HG02852 (cell line): ENCODE results near the gene MFNG.

Source experiments
- ATAC-seq: cut with Tn5 transposase; IDR thresholded peaks from one replicate; pipeline ENCODE4 v1.9.1; 2021; ENCODE audit warnings: mild to moderate bottlenecking, moderate library complexity; ENCODE audit not compliant: unreplicated experiment

The MFNG gene

DNA sequence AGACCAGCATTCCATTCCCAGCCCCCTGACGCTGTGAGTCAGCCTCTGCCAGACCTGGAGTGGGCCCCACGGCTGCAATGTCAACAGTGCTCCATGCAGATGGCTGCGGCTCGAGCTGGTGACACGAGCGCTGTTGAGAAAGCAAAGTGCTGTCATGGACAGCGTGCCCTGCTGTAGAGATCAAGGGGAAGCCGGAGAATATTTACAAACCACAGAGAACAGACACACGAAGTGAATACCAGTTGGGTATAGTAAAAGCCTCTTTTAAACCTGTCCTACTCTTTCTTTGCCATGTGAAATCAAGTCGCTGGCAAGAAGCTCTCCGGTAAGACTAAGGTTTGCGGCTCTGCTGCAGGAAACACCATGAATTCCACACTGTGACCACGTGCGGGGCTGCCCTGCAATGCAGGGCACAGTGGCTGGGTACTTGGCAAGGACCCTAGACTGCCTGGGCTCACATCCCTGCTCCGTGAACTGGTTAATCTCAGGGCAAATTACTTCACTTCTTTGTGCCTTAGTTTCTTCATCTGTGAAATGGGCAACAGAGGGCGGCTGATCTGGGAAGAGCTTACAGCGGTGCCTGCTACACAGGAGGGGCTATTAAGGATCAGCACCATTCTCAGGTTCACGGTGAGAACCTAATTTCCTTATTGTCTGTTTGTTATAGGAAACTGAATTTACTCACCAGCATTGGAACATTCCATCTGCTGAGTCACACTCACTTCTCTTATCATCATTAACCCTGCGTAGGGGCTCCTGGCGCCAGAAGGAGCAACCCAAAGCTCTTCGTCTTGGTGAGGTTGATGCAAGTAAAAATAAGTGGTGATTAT lies 31.1 kb downstream of the MFNG start:
- no peak for ATAC-seq

DNA sequence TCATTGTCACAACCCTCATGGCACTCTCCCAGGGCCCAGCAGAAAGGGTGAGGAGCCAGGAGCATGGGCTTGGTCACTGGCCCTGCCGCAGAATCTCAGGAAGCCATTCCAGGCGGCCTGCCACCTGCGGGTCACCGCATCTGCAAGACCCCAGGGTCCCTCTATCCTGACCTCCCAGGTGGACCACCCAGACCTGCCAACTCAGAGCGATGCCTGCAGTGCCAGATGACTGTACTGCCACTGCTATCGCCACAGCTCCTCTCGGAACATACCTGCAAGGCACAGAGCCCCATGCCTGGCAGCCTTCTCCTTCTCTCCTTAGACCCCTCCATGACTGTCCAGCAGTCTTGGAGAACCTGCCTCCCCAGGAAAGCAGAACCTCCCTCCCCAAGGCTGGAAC lies 32.5 kb downstream of the MFNG start:
- ATAC-seq, result no peak

DNA sequence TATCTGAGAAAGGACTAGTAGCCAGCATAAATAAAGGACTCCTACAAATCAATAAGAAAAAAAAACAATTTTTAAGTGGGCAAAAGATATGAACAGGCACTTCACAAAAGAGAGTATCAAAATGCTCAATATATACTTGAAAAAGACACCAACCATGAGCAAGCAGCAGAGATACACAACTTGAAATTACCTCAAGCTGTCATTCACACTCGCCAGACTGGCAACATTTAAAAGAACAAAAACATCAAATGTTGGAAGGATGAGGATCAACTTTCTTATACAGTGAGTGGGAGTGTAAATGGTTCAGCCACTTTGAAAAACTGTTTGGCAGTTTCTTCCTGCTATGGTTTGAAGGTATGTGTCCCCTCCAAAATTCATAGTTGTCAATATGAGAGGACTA lies 35.0 kb downstream of the MFNG start:
- no peak for ATAC-seq

DNA sequence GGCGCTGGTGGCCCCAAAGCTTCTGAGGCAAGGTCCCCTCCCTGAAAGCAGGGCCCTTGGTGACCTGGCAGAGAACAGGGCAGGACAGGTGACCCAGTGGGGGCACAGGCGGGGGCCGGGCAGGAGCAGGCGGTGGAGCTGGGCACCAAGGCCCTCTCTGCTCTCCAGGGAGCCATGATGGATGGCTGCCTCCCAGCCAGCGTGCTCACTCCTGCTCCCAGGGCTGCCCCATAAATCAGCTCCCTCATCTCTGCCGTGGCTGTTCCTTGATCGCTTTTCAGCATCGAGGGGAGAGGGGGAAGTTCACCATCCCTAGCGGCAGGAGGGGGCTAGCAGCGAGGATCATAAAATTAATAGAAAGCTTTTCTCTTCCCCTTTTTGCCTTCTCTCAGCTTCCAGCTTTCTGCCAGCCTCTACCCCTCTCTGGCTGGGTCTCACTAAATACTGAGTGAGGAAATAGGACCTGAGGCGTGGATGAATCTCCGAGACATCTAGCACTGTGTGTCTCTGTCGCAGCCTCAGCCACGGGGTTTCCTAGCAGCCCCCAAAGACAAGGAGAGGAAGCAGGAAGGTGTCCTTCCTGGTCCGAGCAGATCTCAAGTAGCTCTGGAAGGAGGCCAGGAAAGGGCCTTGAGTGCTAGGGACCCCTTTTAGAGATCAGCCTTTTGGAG lies 36.7 kb downstream of the MFNG start:
- ATAC-seq, result no peak

DNA sequence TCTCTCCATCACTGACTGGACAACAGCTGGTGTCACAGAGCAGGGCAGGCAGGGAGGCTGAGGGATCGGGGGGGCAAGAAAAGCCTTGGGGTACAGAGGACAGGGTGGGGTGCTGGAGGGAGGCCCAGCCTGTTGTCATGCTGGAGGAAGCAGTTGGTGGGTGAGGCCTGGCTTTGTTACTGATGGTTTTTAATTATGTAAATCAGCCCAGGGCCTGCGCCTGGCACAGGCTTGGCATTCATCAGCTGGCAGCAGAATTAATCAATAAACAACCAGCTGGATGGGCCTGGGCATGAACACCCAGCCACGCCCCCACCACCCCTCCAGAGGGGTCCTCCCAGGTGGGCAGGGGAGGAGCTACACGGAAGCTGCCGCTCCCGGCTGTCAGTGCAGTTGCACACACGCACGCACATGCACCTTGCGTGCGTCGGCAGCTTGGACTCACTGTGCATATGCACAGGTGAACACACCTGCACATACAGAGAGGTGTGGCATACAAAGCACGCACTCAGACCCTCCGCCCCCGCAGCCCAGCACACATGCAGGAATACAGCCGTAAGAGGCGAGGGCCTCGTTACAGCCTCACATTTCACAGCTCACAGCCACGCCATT lies 37.6 kb downstream of the MFNG start:
- no peak for ATAC-seq

DNA sequence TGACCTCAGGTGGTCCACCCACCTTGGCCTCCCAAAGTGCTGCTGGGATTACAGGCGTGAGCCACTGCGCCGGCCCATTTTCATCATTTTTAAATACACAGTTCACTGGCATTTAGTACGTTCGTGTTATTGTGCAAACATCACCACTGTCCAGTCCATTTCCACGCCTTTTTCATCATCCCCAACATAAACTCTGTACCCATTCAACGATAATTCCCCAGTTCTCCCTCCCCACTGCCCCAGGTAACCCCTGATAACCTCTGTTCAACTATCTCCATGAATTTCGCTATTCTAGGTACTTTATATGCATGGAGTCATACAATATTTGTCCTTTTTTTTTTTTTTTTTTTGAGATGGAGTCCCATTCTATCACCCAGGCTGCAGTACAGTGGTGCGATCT lies 40.7 kb downstream of the MFNG start:
- no peak for ATAC-seq

DNA sequence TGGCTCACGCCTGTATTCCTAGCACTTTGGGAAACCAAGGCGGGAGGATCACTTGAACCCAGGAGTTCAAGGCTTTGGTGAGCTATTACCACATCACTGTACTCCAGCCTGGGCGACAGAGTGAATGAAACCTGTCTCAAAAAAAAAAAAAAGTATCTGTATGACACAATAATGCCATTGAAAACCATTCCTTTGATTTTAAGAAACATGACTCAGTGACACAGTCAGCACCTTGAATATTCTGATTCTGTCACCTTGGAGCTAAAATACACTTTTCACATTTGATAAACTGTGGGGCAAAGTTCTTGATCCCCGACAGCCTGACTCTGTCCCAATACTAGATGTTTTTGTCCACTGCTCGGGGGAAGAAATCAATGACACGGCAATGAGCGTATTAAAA lies 42.2 kb downstream of the MFNG start:
- ATAC-seq, result no peak

DNA sequence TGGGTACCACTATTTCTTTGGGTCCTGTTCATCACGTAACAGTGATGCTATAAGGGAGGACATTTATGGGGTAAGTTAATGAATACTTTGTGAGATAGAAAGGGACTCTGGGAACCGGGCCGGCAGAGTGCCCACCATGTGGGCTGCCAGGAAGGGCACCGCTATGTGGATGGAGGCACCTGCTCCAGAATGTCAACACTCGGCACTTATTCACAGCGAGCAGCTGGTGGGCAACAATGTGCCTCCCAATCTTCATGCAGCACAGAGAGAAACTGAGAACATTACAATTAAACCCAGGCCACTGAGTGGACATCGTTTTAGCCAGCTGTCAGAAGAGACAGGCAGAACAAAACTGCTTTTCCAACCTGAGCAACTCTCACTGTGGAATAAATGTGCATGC lies 43.1 kb downstream of the MFNG start:
- no peak for ATAC-seq

DNA sequence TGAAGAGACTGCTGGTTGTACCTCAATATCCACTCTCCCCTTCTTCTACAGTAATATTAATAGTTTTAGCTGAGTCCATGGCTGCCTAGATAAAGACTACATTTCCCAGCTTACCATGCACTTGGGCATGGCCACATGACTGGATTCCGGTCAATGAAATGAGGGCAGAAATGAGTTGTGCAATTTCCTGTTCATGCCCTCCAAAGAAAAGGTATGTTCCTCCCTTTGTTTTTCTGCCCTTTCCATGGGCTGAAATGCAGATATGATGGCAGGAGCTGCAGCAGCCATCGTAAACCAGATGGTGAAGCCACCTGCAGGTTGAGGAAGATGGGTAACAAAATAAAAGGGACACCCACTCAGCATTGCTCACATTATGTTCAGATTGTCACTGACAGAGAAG lies 43.6 kb downstream of the MFNG start:
- no peak for ATAC-seq

DNA sequence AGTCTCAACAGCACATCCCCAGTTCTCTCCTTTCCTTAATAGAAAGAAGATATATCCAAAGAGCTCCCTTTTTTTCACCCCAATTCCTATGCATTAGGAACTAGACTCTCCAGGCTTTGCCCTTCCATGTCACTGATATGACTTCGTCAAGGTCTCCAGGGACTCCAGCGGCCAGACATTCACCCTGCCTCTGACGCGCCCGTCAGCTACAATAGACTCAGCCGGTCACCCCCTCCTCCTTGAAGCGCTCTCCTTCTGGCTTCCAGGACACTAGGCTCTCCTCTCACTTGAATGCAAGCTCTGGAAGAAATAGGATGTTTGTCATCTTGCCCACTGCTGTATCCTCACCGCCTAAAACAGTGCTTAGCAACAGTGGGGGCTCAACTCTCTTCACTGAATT lies 44.0 kb downstream of the MFNG start:
- no peak for ATAC-seq

DNA sequence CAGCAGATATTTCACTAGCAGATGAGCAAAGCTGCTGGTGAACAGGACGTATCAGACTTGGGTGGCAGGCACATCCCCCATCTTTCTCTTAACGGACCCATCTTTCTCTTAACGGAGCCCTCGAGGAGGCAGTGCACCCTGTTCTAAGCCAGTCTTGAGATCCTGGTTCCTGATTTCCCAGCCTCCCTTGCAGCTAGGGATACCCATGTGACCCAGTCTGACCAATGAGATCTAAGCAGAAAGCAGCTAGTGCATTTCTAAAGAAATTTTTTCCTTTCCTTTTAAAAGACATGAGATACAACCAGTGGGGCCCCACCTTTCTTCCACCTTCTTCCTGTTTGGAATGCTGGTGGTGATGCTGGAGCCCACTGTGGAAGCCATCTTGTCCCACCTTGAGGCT lies 45.3 kb downstream of the MFNG start:
- ATAC-seq, result no peak

DNA sequence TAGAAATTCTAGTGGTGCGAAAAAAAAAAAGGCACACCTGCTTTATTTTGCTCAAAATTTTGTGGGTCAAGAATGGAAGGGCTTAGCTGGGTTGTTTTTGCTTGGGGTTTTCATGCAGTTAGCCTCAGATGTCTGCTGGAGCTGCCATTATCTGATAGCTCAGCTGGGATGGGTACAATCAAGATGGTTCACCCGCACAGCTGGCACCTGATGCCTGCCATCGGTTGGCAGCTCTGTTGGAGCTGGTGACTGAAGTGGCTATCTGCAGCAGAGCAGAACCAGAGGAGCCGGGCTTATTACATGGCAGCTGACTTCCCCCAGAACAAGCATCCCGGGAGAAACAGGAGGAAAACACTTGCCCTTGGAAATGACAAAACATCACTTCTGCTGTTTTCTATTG lies 46.8 kb downstream of the MFNG start:
- ATAC-seq, result no peak

DNA sequence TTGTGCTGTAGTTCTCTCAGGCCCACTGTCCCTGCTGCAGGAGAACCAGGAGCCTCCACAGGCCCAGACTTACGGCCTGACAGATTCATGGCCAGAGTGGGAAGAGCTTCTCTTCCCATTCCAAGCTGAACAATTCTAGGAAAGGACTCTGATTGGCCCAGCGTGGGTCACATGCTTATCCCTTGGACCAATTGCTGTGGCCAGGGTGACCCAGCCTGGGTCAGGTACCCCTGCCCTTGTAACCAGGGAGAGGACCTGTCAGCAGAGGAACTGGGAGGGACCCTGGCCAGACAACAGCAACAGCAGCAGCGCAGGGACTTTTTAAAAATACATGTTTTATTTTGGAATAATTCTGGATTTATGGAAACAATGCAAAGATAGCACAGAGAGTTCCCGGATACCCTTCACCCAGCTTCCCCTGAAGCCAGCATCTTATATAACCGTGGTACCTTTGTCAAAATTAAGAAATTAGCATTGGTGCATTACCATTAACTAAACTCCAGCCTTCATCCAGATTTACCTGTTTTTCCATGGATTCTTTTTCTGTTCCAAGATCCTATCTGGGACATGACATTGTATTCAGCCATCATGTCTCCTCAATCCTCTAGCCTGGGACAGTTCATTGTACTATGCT lies 50.1 kb downstream of the MFNG start:
- ATAC-seq, result no peak

DNA sequence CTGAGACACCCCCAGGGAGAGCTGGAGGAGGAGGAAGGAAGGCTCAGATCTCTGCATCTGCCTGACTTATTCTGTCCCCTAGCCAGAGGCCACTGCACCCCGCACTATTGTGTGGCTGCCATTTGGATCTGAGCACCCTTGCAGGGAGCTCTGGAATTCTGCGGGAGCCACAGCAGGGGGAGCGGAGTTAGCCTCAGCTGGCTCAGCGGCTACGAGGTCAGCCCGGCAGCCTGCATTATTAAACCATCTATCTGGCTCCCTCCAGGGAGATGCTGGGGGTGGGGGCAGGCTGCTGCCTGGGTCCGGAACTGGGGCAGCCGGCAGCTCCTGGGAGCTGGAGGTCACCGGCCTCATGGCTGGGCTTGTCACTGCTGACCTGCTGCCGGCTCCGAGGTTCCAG lies 52.4 kb downstream of the MFNG start:
- no peak for ATAC-seq

DNA sequence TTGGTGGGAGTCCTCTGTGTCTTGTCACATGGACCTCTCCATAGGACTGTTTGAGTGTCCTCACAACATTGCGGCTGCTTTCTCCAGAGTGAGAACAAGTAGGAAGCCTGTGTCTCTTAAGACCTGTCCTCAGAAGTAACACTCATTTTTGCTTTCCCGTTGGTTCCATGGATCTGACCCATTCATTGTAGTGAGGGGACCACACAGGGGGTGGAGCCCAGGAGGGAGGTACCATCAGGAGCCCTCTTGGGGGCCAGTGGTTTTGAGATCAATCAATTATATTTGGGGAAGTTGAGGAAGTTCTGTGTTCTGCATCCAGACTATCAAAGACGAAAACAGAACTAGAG lies 53.5 kb downstream of the MFNG start:
- ATAC-seq, result no peak

DNA sequence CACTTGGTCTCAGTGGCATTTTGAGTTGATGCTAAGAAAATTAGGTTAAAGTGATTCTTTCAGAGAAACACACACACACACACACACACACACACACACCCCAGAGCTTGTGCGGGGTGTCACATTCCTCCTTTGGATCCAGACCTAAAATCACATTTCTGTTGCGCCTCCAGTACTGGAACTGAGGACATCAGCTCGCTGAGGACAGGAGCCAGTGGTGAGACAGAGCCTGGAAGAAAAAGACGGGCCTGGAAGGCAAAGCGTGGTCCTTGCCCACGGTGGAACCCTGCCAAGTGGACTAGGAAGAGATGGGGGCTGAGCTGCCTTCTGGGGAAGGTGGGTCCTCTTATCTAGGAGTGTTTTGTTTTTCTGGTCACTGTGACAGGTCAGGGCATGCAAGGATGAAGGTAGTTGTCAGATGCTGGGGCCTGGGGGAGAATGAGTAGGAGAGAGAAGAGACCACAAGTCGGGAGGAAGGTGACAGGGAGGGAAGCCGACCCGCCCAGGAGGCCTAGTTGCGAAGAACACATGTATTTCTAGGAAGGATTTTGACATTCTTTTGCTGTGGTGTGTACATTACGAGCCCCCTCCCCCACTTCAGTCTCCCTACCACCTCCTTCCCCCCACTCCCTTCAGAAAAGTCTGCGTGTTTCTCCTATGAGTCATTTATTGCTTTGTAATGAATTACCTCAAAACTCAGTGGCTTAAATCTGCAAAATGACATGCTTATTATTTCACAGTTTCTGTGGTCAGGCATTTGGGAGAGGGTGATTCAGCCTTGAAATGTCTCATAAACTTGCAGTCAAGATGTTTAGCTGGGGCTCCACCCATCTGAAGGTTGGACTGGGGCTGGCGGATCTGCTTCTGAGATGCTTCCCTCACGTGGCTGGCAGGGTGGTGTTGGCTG lies 54.1 kb downstream of the MFNG start:
- ATAC-seq, result no peak

DNA sequence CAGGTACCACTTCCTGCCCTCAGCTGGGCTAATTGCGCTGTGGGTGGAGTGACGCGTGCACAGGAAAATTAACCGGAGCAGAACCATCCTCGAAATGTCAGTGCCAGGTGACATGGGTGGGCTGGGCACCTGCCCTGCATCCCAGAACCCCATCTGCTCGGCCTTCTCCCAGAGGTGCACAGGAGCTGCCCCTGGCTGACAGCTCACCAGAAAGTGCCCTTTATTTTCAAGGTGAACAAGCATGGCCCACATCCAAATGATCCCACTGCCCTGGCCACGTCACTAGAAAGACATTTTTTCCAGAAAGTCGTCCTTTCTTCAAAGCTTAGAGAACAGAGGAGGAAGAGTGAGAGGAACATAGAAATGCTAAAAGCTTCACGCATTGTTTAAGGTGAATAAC lies 54.8 kb downstream of the MFNG start:
- ATAC-seq, result no peak

DNA sequence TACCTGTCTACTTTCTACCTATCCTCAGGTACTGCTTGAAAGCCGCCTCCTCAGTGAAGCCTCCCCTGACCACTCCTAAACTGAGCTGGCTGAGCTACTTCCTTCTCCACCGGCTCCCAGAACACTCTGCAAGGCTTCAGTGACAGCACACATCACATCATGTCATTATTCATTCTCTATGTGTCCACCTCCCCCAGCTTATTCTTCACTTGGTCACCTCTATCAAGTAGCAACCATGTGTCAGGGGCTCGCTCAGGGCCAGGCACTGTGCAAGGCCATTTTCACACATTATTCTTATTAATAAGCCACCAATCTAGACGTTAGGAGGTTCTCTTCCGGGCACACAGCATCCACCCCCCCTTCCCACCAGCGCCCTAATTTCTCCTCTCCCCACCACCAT lies 55.2 kb downstream of the MFNG start:
- no peak for ATAC-seq

DNA sequence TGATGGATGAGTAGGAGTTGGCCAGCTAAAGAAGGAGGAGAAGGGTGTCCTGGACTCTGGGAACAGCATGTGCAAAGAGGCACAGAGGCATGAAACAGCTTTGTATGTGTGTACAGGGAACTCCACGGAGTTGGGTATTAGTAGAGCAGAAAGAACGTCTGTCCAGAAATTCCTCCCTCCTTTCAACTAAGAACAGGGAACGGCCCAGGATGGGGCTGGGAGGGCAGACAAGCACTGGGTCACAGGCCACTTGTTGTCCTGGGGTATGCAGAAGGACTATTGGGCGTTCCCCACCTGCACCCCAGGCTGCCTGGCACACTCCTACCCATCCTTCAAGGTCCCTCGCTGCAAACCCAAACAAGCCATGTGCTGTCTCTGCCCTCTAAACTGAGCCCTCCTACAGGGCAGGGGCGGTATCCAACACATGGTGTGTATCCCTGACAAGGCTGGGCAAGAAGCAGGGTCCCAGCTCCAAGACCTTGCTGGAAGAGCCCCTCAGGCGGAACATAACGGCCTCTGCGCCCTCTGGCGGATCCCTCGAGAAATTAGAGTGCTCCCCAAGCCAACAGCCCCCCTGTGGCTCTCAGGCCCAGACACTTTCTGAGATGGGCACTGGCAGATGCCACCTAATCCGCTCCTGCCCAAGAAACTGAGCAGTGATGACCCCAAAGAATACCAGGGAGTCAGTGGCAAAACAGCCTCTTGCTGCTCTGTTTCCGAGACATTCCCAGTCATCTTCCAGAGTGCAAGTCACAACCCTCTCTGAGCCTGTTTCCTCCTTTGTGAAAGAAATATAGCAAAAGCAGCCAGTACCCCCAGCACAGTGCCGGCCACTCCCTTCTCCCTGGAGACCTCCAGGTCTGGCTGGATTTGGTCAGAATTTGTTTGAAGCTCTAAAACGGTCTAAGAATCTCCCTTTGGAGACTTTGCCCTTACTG lies 57.3 kb downstream of the MFNG start:
- ATAC-seq, result no peak
